A549 (cell line): ENCODE results near the gene OSBPL9. TPM values are rescaled to one million over a fixed set of nuclear protein-coding genes. Genes with fewer than 3 reads are reported as not detected.

Source experiments
- ATAC-seq, 2 experiments: fragments of 200-7000 bp in 1 of 2; fragments of >200 bp in 1 of 2; cut with Nextera tagmentation in 1 of 2; cut with Tn5 transposase in 1 of 2; 3 replicates each; pipeline versions ENCODE4 v1.8.0 to v1.9.1; 2018 to 2020; ENCODE audit warnings: mild to moderate bottlenecking in 1 of 2, moderate library complexity in 1 of 2
- CTCF ChIA-PET: fragments of 300-600 bp; sonication (Branson Sonifier 250); formaldehyde crosslinking; extraction: SDS; loops from one replicate; lab custom pipeline; 2021; ENCODE audit warnings: antibody characterized with exemption, inconsistent platforms; lab: Yijun Ruan, JAX
- POLR2A ChIA-PET: fragments of 350-600 bp; formaldehyde crosslinking; extraction: SDS; loops from one replicate; lab custom pipeline; 2021; ENCODE audit warnings: antibody characterized with exemption, inconsistent platforms; lab: Yijun Ruan, JAX
- DNase-seq, 2 experiments: peaks; one replicate each; pipeline versions ENCODE4 v3.0.0 to v3.0.0-alpha.2; 2011 to 2016; ENCODE audit warnings: low read depth in 1 of 2, low spot score in 1 of 2
- FAIRE-seq: peaks from 2 replicates; lab custom pipeline; 2011; peaks lifted over from hg19 to GRCh38; lab: Jason Lieb, UNC
- H3K27ac ChIP-seq, 2 experiments: fragments of >200 bp; sonication (Bioruptor Twin); formaldehyde crosslinking; 3 replicates each; pipeline ENCODE4 v1.5.1; 2016 to 2017
- H3K4me1 ChIP-seq: fragments of >200 bp; sonication (Bioruptor Twin); formaldehyde crosslinking; 3 replicates; pipeline ENCODE4 v1.6.1; 2016
- H3K4me2 ChIP-seq: fragments of >200 bp; sonication (Bioruptor Twin); formaldehyde crosslinking; 3 replicates; pipeline ENCODE4 v1.6.1; 2016
- H3K4me3 ChIP-seq: fragments of >200 bp; sonication (Bioruptor Twin); formaldehyde crosslinking; 3 replicates; pipeline ENCODE4 v1.5.1; 2016
- H3K9me3 ChIP-seq: fragments of >200 bp; sonication (Bioruptor Twin); formaldehyde crosslinking; 3 replicates; pipeline ENCODE4 v1.6.1; 2016
- CBX8 ChIP-seq: fragments of 200-600 bp; sonication (generic); IDR thresholded peaks from 2 replicates; pipeline ENCODE4 v1.6.1; 2016
- ESRRA ChIP-seq: fragments of 150-350 bp; IDR thresholded peaks from 2 replicates; pipeline ENCODE4 v1.6.1; 2014; ENCODE audit warnings: mild to moderate bottlenecking, low read length, borderline replicate concordance
- FOXS1 ChIP-seq: fragments of 250-450 bp; sonication (Bioruptor Pico); IDR thresholded peaks from 2 replicates; pipeline ENCODE4 v1.5.0; 2020; ENCODE audit warnings: mild to moderate bottlenecking, moderate library complexity
- HEYL ChIP-seq: fragments of 250-450 bp; sonication (Bioruptor Pico); IDR thresholded peaks from 2 replicates; pipeline ENCODE4 v1.8.0; 2021; ENCODE audit warnings: mild to moderate bottlenecking, moderate library complexity
- HOXB5 ChIP-seq: fragments of 250-450 bp; sonication (Bioruptor Pico); IDR thresholded peaks from 2 replicates; pipeline ENCODE4 v1.5.0; 2020; ENCODE audit warnings: mild to moderate bottlenecking, moderate library complexity
- MAZ ChIP-seq: fragments of 150-350 bp; IDR thresholded peaks from 2 replicates; pipeline ENCODE4 v1.6.1; 2014; ENCODE audit warnings: antibody characterized with exemption, low read depth, low read length, borderline replicate concordance
- MYC ChIP-seq: IDR thresholded peaks from 2 replicates; pipeline ENCODE4 v1.6.1; 2012; ENCODE audit warnings: mild to moderate bottlenecking, inconsistent platforms, low read length, improper control_type of control experiment, borderline replicate concordance
- PHF8 ChIP-seq: fragments of 200-600 bp; sonication (generic); IDR thresholded peaks from 2 replicates; pipeline ENCODE4 v1.6.1; 2016; ENCODE audit warnings: low read depth, mild to moderate bottlenecking, antibody characterized with exemption, moderate library complexity, borderline replicate concordance
- POLR2A ChIP-seq: IDR thresholded peaks from 2 replicates; pipeline ENCODE4 v1.6.1; 2012; ENCODE audit warnings: mild to moderate bottlenecking, low read length
- POLR2AphosphoS2 ChIP-seq: conservative IDR thresholded peaks from 2 replicates; pipeline ENCODE4 v1.6.1; 2012; ENCODE audit warnings: low read length, improper control_type of control experiment, inconsistent platforms
- RCOR1 ChIP-seq: fragments of 150-350 bp; IDR thresholded peaks from 2 replicates; pipeline ENCODE4 v1.6.1; 2014; ENCODE audit warnings: antibody characterized with exemption, low read length, low read depth
- SREBF2 ChIP-seq: fragments of 450-650 bp; IDR thresholded peaks from 2 replicates; pipeline ENCODE4 v1.6.1; 2014; ENCODE audit warnings: mild to moderate bottlenecking, moderate library complexity
- TFCP2L1 ChIP-seq: fragments of 250-450 bp; sonication (Bioruptor Pico); IDR thresholded peaks from 2 replicates; pipeline ENCODE4 v1.5.0; 2021; ENCODE audit warnings: mild to moderate bottlenecking
- ZC3H11A ChIP-seq: fragments of 450-650 bp; IDR thresholded peaks from 2 replicates; pipeline ENCODE4 v1.6.1; 2014; ENCODE audit warnings: antibody characterized with exemption, mild to moderate bottlenecking
- ZFP36 ChIP-seq: fragments of 450-650 bp; IDR thresholded peaks from 2 replicates; pipeline ENCODE4 v1.6.1; 2014; ENCODE audit warnings: borderline replicate concordance; ENCODE audit not compliant: partially characterized antibody
- WGBS: methylation state at CpG from one replicate; pipeline ENCODE4 v1.1.6; 2017; ENCODE audit errors: missing lambda C conversion rate; 5-methylcytosine and 5-hydroxymethylcytosine counted together
- polyA plus RNA-seq, 4 experiments: library from polyadenylated mRNA; depleted of rRNA in 3 of 4; stranded (reverse); fragments of >200 nt; fragmentation: RNase III in 1 of 4; extraction: RNeasy Plus Mini Kit Qiagen cat#74134 plus additional on column Dnase treatment in 1 of 4; gene quantifications; 2 replicates in 3 of 4; 3 replicates in 1 of 4; pipeline ENCODE4 v1.2.3, GENCODE V29; 2011 to 2017
- TF ChIP-seq, protein P1 (sequence below): fragments of 250-450 bp; sonication (Bioruptor Pico); IDR thresholded peaks from 2 replicates; pipeline ENCODE4 v1.5.0; 2020; ENCODE audit warnings: low read depth, mild to moderate bottlenecking, moderate library complexity
- TF ChIP-seq, protein P2 (sequence below): fragments of >200 bp; sonication (Bioruptor Twin); formaldehyde crosslinking; IDR thresholded peaks from 2 replicates; pipeline ENCODE4 v1.6.1; 2016
- TF ChIP-seq, protein P3 (sequence below): fragments of 450-650 bp; IDR thresholded peaks from 2 replicates; pipeline ENCODE4 v1.6.1; 2014; ENCODE audit warnings: antibody characterized with exemption
- TF ChIP-seq, protein P4 (sequence below): IDR thresholded peaks from 2 replicates; pipeline ENCODE4 v1.6.1; 2012
- TF ChIP-seq, protein P5 (sequence below): IDR thresholded peaks from 2 replicates; pipeline ENCODE4 v1.6.1; 2012

Gene OSBPL9
- polyA plus RNA-seq, 2 of the 4 experiments (the other 2 are of a cell fraction): 52.6 to 93.7 TPM

DNA sequence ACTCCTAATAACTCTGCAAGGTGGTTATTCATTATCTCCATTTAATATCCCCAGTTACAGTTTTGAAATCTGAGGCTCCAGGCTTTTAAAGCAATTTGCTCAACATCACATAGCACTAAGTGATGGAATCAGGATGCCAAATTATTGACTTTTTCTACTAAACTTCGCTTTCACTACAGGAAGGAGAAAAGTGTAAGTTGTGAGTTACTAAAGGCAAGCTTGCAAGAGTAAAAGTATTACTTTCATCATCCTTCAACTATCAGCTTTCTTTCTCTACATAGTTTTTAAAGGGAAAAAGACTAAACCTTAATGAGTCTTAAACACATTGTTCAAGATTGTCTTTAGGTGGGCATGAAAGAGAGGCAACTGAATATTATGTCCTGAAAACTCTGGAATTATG lies 1.8 kb downstream of the OSBPL9 start:
- H3K27ac ChIP-seq: no peak overlapping the region; a peak in 1 of 6 replicates
- FAIRE-seq (no peak), ATAC-seq (no peak), DNase-seq (no peak)
- 58% methylated on average over 1 of the region's 1 CpG for WGBS
- TF ChIP-seq HOXB5 (CRISPR knock-in tag) (no peak), RCOR1 (no peak), ZFP36 (no peak), TFCP2L1 (no peak), ESRRA (no peak), SREBF2 (no peak), MYC (no peak), FOXS1 (CRISPR knock-in tag) (no peak), POLR2AphosphoS2 (no peak)
- TF ChIP-seq, protein P1, sequence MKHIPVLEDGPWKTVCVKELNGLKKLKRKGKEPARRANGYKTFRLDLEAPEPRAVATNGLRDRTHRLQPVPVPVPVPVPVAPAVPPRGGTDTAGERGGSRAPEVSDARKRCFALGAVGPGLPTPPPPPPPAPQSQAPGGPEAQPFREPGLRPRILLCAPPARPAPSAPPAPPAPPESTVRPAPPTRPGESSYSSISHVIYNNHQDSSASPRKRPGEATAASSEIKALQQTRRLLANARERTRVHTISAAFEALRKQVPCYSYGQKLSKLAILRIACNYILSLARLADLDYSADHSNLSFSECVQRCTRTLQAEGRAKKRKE: no peak
- TF ChIP-seq, protein P2, sequence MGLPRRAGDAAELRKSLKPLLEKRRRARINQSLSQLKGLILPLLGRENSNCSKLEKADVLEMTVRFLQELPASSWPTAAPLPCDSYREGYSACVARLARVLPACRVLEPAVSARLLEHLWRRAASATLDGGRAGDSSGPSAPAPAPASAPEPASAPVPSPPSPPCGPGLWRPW: no peak
- TF ChIP-seq, protein P3, sequence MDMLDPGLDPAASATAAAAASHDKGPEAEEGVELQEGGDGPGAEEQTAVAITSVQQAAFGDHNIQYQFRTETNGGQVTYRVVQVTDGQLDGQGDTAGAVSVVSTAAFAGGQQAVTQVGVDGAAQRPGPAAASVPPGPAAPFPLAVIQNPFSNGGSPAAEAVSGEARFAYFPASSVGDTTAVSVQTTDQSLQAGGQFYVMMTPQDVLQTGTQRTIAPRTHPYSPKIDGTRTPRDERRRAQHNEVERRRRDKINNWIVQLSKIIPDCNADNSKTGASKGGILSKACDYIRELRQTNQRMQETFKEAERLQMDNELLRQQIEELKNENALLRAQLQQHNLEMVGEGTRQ: no peak
- no peaks in the 10 kb centered on the region for H3K9me3 ChIP-seq
- ChIA-PET CTCF (interaction anchor here (1.0 to 1.4 kb wide), 2 partner anchors 8 to 9 kb away, joined by 3 to 5 read pairs; no protein-coding TSS in a partner anchor), POLR2A (no interaction called here)
- no peak overlapping the region for H3K4me3 ChIP-seq
- H3K4me2 ChIP-seq: peak overlapping the region; percentile 66; the same call in 2 of the 3 replicates
- H3K4me1 ChIP-seq: peaks cover 61% of the 10 kb centered on the region

DNA sequence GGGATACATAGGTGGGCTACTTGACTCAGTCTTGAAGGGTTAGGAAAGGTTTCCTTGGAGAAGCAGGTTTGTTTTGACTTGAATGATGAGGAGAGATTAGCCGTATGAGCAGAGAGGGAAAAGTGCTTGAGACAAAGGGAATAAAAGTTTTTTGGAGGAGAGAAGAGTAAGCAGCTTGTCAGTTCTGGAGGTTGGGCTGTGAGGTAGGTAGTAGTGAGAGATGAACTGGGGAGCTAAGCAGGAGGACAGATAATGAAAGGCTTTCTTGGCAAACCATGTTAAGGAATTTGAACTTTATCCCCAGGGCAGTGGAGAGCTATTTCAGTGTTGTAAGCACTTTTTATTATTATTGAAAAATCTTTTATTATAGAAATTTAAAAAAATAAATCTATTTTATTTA lies 3.6 kb downstream of the OSBPL9 start:
- Histone ChIP-seq H3K9me3 (no peaks in the 10 kb centered on the region), H3K4me2 (peak overlapping the region; percentile 66), H3K4me3 (no peak overlapping the region)
- CTCF ChIA-PET: interaction anchor here (1.4 to 1.9 kb wide), 2 partner anchors 10 to 149 kb away, joined by 3 to 9 read pairs; no protein-coding TSS in a partner anchor
- FAIRE-seq: no peak
- WGBS: 79% methylated on average over 1 of the region's 1 CpG
- no peak for DNase-seq
- ATAC-seq: no peak
- TF ChIP-seq CBX8 (no peak), POLR2A (no peak), PHF8 (no peak)
- TF ChIP-seq, protein P4, sequence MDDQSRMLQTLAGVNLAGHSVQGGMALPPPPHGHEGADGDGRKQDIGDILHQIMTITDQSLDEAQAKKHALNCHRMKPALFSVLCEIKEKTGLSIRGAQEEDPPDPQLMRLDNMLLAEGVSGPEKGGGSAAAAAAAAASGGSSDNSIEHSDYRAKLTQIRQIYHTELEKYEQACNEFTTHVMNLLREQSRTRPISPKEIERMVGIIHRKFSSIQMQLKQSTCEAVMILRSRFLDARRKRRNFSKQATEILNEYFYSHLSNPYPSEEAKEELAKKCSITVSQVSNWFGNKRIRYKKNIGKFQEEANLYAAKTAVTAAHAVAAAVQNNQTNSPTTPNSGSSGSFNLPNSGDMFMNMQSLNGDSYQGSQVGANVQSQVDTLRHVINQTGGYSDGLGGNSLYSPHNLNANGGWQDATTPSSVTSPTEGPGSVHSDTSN: no peak
- TF ChIP-seq, all 56 proteins: peak for 0
- Histone ChIP-seq H3K27ac (peak overlapping the region; percentile 60 to 62; a peak in 4 of 6 replicates), H3K4me1 (peaks cover 75% of the 10 kb centered on the region)
- POLR2A ChIA-PET: no interaction called here

DNA sequence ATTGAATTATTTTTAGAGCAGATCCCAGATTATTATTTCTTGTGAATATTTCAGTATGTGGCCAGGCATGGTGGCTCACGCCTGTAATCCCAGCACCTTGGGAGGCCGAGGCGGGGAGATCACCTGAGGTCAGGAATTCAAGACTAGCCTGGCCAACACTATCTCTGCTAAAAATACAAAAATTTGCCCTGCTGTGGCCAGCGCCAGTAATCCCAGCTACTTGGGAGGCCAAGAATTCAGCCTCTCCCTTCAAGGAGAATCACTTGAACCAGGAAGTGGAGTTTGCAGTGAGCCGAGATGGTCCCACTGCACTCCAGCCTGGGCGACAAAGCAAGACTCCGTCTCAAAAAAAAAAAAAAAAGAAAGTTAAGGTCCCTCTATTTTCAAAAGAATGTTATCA lies 4.3 kb downstream of the OSBPL9 start:
- Histone ChIP-seq H3K4me1 (peaks cover 75% of the 10 kb centered on the region), H3K9me3 (no peaks in the 10 kb centered on the region), H3K27ac (peak overlapping the region; percentile 60 to 62), H3K4me2 (peak overlapping the region; percentile 66), H3K4me3 (no peak overlapping the region)
- TF ChIP-seq MAZ (no peak), SREBF2 (no peak), HEYL (CRISPR knock-in tag) (no peak), POLR2AphosphoS2 (no peak), ZC3H11A (no peak), ZFP36 (no peak)
- TF ChIP-seq, protein P5, sequence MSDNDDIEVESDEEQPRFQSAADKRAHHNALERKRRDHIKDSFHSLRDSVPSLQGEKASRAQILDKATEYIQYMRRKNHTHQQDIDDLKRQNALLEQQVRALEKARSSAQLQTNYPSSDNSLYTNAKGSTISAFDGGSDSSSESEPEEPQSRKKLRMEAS: no peak
- peak in 1 of 2 experiments; percentile 61 for DNase-seq
- 50% methylated on average over 7 of the region's 7 CpGs for WGBS
- FAIRE-seq: no peak
- ATAC-seq: no peak
- CTCF ChIA-PET: interaction anchor here (1.9 kb wide), 1 partner anchor 148 kb away, joined by 9 read pairs; no protein-coding TSS in a partner anchor
- POLR2A ChIA-PET: no interaction called here
